Glutamatergic neuron (in vitro differentiated cells): Measurements from ENCODE around the gene NFASC. TPM values are rescaled to one million over a fixed set of nuclear protein-coding genes. Genes with fewer than 3 reads are reported as not detected.
A peak's percentile ranks its signal among the peaks of the same experiment; 100 is the strongest.

Experiments
- DNase-seq: peaks from one replicate; pipeline ENCODE4 v3.0.0; 2022
- H3K27ac Mint-ChIP-seq: one replicate; pipeline ENCODE4 v1.8.0; 2020; ENCODE audit warnings: mild to moderate bottlenecking, mixed read lengths, inconsistent platforms; ENCODE audit not compliant: unreplicated experiment
- H3K27me3 Mint-ChIP-seq: one replicate; pipeline ENCODE4 v1.8.0; 2020; ENCODE audit warnings: mild to moderate bottlenecking, moderate library complexity, mixed read lengths, inconsistent platforms; ENCODE audit not compliant: unreplicated experiment
- H3K36me3 Mint-ChIP-seq: one replicate; pipeline ENCODE4 v1.8.0; 2020; ENCODE audit warnings: mild to moderate bottlenecking, mixed read lengths, inconsistent platforms; ENCODE audit not compliant: unreplicated experiment
- H3K4me1 Mint-ChIP-seq: one replicate; pipeline ENCODE4 v1.8.0; 2020; ENCODE audit warnings: mild to moderate bottlenecking, low read depth, mixed read lengths, inconsistent platforms; ENCODE audit not compliant: unreplicated experiment
- H3K4me3 Mint-ChIP-seq: one replicate; pipeline ENCODE4 v1.8.0; 2020; ENCODE audit warnings: mild to moderate bottlenecking, mixed read lengths, inconsistent platforms; ENCODE audit not compliant: unreplicated experiment
- H3K9me3 Mint-ChIP-seq: one replicate; pipeline ENCODE4 v1.8.0; 2020; ENCODE audit warnings: mild to moderate bottlenecking, moderate library complexity, mixed read lengths, inconsistent platforms; ENCODE audit not compliant: unreplicated experiment
- total RNA-seq: library from RNA; stranded (reverse); fragmentation: NEBNext Ultra II Directional; extraction: Animal tissue kit (Norgen Biotek cat#: 25700); gene quantifications from one replicate; pipeline ENCODE4 v1.2.1, GENCODE V29; 2021; ENCODE audit not compliant: unreplicated experiment
- TF ChIP-seq, protein P1 (sequence below): fragments of 200-600 bp; sonication (generic); IDR thresholded peaks from one replicate; pipeline ENCODE4 v1.5.0; 2021; ENCODE audit not compliant: partially characterized antibody, unreplicated experiment

Gene NFASC
- total RNA-seq, 1 donor from 2014 or later, result 301 TPM

DNA sequence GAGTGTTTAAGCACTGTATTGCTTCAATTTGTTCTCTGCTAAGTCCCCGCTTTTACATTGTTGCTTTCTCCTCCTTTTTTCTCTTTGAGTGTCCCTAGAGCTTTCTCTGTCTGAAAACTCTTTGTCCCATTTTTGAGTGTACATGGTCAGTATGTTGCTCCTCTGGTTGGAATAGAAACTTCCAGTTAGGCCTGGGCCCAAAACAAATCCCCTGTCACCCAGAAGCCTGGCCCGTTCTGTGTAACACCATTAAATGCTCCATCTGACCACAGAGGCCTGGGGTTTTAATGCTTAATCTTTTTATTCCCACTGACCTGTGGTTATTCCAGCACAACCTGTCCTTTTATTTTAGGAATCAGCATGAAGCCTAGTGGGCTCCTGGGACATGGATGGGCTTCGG is 28.3 kb upstream of the NFASC start:
- Mint-ChIP-seq H3K27me3 (peaks cover 9% of the 10 kb centered on the region), H3K9me3 (peaks cover 3% of the 10 kb centered on the region), H3K27ac (peak overlapping the region; percentile 24), H3K4me1 (peaks cover 39% of the 10 kb centered on the region), H3K4me3 (no peak overlapping the region), H3K36me3 (peaks cover 4% of the 10 kb centered on the region)
- TF ChIP-seq, protein P1, sequence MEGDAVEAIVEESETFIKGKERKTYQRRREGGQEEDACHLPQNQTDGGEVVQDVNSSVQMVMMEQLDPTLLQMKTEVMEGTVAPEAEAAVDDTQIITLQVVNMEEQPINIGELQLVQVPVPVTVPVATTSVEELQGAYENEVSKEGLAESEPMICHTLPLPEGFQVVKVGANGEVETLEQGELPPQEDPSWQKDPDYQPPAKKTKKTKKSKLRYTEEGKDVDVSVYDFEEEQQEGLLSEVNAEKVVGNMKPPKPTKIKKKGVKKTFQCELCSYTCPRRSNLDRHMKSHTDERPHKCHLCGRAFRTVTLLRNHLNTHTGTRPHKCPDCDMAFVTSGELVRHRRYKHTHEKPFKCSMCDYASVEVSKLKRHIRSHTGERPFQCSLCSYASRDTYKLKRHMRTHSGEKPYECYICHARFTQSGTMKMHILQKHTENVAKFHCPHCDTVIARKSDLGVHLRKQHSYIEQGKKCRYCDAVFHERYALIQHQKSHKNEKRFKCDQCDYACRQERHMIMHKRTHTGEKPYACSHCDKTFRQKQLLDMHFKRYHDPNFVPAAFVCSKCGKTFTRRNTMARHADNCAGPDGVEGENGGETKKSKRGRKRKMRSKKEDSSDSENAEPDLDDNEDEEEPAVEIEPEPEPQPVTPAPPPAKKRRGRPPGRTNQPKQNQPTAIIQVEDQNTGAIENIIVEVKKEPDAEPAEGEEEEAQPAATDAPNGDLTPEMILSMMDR, result no peak
- DNase-seq, result no peak

DNA sequence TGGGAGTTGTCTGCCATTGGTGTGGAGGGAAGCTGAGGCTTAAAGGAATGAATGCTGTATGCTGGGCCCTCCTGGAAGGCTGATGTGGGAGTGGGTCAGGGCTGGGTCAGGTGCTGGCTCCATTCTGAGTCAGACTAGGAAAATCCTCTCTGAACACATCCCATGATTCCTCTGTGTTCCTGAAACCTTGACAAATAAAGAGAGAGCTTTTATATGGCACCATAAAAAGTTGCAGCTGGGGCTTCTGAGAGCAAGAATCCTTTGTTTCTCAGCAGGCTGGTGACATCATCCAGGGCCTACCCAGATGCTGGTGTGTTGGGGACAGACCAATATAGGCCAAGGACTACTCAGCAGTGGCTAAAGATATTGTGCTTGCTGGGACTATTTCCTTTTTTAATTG is 27.8 kb upstream of the NFASC start:
- DNase-seq, result no peak
- H3K4me3 Mint-ChIP-seq, result no peak overlapping the region
- H3K9me3 Mint-ChIP-seq, result peaks cover 3% of the 10 kb centered on the region
- TF ChIP-seq, protein P1, result no peak
- peak overlapping the region; percentile 85 for H3K27ac Mint-ChIP-seq
- peaks cover 4% of the 10 kb centered on the region for H3K36me3 Mint-ChIP-seq
- H3K27me3 Mint-ChIP-seq, result peaks cover 9% of the 10 kb centered on the region
- peaks cover 42% of the 10 kb centered on the region for H3K4me1 Mint-ChIP-seq

DNA sequence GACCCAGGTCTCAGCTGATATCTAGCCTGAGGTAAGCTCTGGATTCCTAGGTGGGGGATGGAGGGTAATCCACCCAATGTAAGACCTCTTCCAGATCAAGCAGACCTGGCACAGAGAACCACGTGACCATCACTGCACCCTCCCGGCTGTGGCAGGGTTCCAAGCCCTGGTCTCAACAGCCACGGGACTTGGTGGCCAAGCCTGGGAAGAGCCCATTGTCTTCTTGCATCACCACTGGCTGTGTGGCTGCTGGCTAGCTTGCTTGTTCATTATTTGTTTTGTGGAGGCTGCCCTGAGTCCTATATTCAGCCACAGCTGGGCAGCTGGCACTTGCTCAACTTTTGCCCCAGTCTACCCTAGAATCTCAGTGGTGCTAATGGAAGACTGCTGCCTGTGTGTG is 24.1 kb upstream of the NFASC start:
- H3K27me3 Mint-ChIP-seq, result peaks cover 11% of the 10 kb centered on the region
- H3K4me1 Mint-ChIP-seq, result peaks cover 60% of the 10 kb centered on the region
- H3K4me3 Mint-ChIP-seq, result no peak overlapping the region
- H3K27ac Mint-ChIP-seq, result no peak overlapping the region
- H3K9me3 Mint-ChIP-seq, result peaks cover 5% of the 10 kb centered on the region
- TF ChIP-seq, protein P1, result no peak
- DNase-seq, result no peak
- no peaks in the 10 kb centered on the region for H3K36me3 Mint-ChIP-seq

DNA sequence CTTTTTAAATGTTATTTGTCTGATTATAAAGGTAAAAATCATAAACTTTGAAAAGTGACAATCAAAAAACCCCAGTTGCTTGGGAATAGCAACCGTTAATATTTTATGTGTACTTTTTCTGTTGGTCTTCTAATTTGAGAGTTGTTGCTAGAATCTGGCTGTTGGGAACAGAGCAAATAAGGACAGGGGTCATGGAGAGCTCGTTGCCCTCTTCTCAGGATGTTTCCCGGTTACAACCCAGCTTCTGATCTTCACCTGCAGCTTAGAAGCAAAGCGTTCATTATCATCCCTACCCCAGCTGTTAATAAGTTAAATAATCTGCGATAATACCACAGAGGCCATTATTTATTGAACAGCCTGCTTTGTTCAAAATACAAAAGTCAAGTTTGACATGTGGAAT is 22.1 kb upstream of the NFASC start:
- Mint-ChIP-seq H3K9me3 (peaks cover 4% of the 10 kb centered on the region), H3K36me3 (no peaks in the 10 kb centered on the region), H3K4me1 (peaks cover 57% of the 10 kb centered on the region), H3K27ac (no peak overlapping the region), H3K4me3 (peak overlapping the region; percentile 50), H3K27me3 (peaks cover 11% of the 10 kb centered on the region)
- no peak for DNase-seq
- TF ChIP-seq, protein P1, result no peak

DNA sequence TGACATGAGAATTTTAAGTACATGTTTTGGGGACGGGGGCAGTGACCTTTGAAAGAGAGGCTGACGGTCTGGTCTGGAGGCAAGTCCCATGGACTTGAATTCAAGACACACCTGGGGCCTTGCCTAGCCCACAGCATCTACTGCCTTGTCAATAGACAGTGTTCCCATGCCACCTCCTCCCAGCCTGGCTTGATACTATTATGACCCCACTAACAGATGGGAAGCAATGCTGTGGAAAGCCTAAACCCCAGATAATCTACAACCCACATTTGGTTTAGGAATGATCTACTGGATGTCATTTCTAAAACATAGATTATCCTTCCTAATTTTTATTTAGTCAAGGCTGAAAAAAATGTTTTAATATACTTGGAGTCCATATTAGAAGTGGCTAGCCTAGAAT is 17.8 kb upstream of the NFASC start:
- peaks cover 6% of the 10 kb centered on the region for H3K36me3 Mint-ChIP-seq
- no peak for DNase-seq
- H3K4me1 Mint-ChIP-seq, result peaks cover 69% of the 10 kb centered on the region
- H3K27me3 Mint-ChIP-seq, result peaks cover 6% of the 10 kb centered on the region
- no peak overlapping the region for H3K4me3 Mint-ChIP-seq
- peaks cover 6% of the 10 kb centered on the region for H3K9me3 Mint-ChIP-seq
- TF ChIP-seq, protein P1, result no peak
- no peak overlapping the region for H3K27ac Mint-ChIP-seq
